Neural progenitor cell (in vitro differentiated cells): ENCODE data around the gene PRRG2. TPM values are rescaled to one million over a fixed set of nuclear protein-coding genes. Genes with fewer than 3 reads are reported as not detected.
A peak's percentile ranks its signal among the peaks of the same experiment; 100 is the strongest.

Experiments
- DNase-seq: peaks from one replicate; pipeline ENCODE4 v3.0.0-alpha.2; 2016; ENCODE audit warnings: low spot score
- H2AFZ ChIP-seq: fragments of 200-600 bp; sonication (generic); replicated peaks from 2 replicates; pipeline ENCODE4 v1.6.1; 2016; ENCODE audit warnings: antibody characterized with exemption
- H3F3A ChIP-seq: fragments of 200-600 bp; sonication (generic); 2 replicates; pipeline ENCODE4 v1.6.1; 2016; ENCODE audit warnings: antibody characterized with exemption, low read depth
- H3K27ac ChIP-seq: fragments of 200-600 bp; sonication (generic); 2 replicates; pipeline ENCODE4 v1.5.1; 2016; ENCODE audit warnings: mild to moderate bottlenecking
- H3K27me3 ChIP-seq: fragments of 200-600 bp; sonication (generic); 2 replicates; pipeline ENCODE4 v1.6.1; 2016; ENCODE audit warnings: mild to moderate bottlenecking, moderate library complexity
- H3K36me3 ChIP-seq: fragments of 200-600 bp; sonication (generic); 2 replicates; pipeline ENCODE4 v1.5.1; 2016
- H3K4me1 ChIP-seq: fragments of 200-600 bp; sonication (generic); 2 replicates; pipeline ENCODE4 v1.6.1; 2016; ENCODE audit warnings: mixed run types
- H3K4me2 ChIP-seq: fragments of 200-600 bp; sonication (generic); 2 replicates; pipeline ENCODE4 v1.6.1; 2016
- H3K4me3 ChIP-seq: fragments of 200-600 bp; sonication (generic); 2 replicates; pipeline ENCODE4 v1.5.1; 2016
- H3K79me2 ChIP-seq: fragments of 200-600 bp; sonication (generic); 2 replicates; pipeline ENCODE4 v1.6.1; 2016; ENCODE audit warnings: low read depth
- H3K9ac ChIP-seq: fragments of 200-600 bp; sonication (generic); 2 replicates; pipeline ENCODE4 v1.6.1; 2016
- H3K9me3 ChIP-seq: fragments of 200-600 bp; sonication (generic); 2 replicates; pipeline ENCODE4 v1.5.1; 2016; ENCODE audit warnings: low read depth
- H4K20me1 ChIP-seq: fragments of 200-600 bp; sonication (generic); 2 replicates; pipeline ENCODE4 v1.6.1; 2016; ENCODE audit warnings: low read depth
- H3K27ac Mint-ChIP-seq: 3 replicates; pipeline ENCODE4 v1.8.0; 2021; ENCODE audit warnings: mixed read lengths
- H3K27me3 Mint-ChIP-seq: 2 replicates; pipeline ENCODE4 v1.8.0; 2022; ENCODE audit warnings: low read depth, mild to moderate bottlenecking, inconsistent platforms, moderate library complexity, mixed read lengths; ENCODE audit not compliant: insufficient read depth
- H3K36me3 Mint-ChIP-seq: 3 replicates; pipeline ENCODE4 v1.8.0; 2021; ENCODE audit warnings: mixed read lengths
- H3K4me1 Mint-ChIP-seq: 3 replicates; pipeline ENCODE4 v1.8.0; 2021; ENCODE audit warnings: mixed read lengths
- H3K4me3 Mint-ChIP-seq: 3 replicates; pipeline ENCODE4 v1.8.0; 2021; ENCODE audit warnings: mild to moderate bottlenecking, moderate library complexity, mixed read lengths
- H3K9me3 Mint-ChIP-seq: 3 replicates; pipeline ENCODE4 v1.8.0; 2020; ENCODE audit warnings: mixed read lengths
- CTCF ChIP-seq: fragments of 200-600 bp; sonication (generic); IDR thresholded peaks from 2 replicates; pipeline ENCODE4 v1.5.1; 2017; ENCODE audit warnings: antibody characterized with exemption, mild to moderate bottlenecking
- EZH2 ChIP-seq: fragments of 200-600 bp; sonication (generic); IDR thresholded peaks from 2 replicates; pipeline ENCODE4 v1.6.1; 2017; ENCODE audit warnings: antibody characterized with exemption, mild to moderate bottlenecking, moderate library complexity
- EZH2phosphoT487 ChIP-seq: fragments of 200-600 bp; sonication (generic); IDR thresholded peaks from 2 replicates; pipeline ENCODE4 v1.6.1; 2017; ENCODE audit warnings: antibody characterized with exemption
- total RNA-seq: library from RNA; depleted of rRNA; stranded (reverse); fragments of >200 nt; gene quantifications from 2 replicates; pipeline ENCODE4 v1.2.3, GENCODE V29; 2015; ENCODE audit warnings: low replicate concordance

PRRG2 gene
- total RNA-seq, 1 donor from 2014 or later = 0.09 TPM

- peak overlapping the region; percentile 5 for H3K4me3 ChIP-seq
- H3K4me1 Mint-ChIP-seq = peaks cover 11% of the 10 kb centered on the region
- H3F3A ChIP-seq = peaks cover 14% of the 10 kb centered on the region
- no peaks in the 10 kb centered on the region for H3K9me3 Mint-ChIP-seq
- H3K27ac Mint-ChIP-seq = no peak overlapping the region
- no peaks in the 10 kb centered on the region for H3K36me3 ChIP-seq
- peak; percentile 97 for DNase-seq
- H3K9me3 ChIP-seq = no peaks in the 10 kb centered on the region
- H3K27ac ChIP-seq = no peak overlapping the region
- peaks cover 20% of the 10 kb centered on the region for H3K36me3 Mint-ChIP-seq
- no peak overlapping the region for H2AFZ ChIP-seq
- H3K79me2 ChIP-seq = no peaks in the 10 kb centered on the region
- peak overlapping the region; percentile 64 for H3K4me2 ChIP-seq
- peaks cover 8% of the 10 kb centered on the region for H3K4me1 ChIP-seq
- peak overlapping the region; percentile 21 for H3K4me3 Mint-ChIP-seq
- H3K27me3 ChIP-seq = no peaks in the 10 kb centered on the region
- peaks cover 13% of the 10 kb centered on the region for H4K20me1 ChIP-seq
- no peak for TF ChIP-seq CTCF
- no peak for TF ChIP-seq EZH2phosphoT487
- no peak for TF ChIP-seq EZH2
- H3K9ac ChIP-seq = no peak overlapping the region
- H3K27me3 Mint-ChIP-seq = peaks cover 2% of the 10 kb centered on the region
Observed at GRCh38 chr19:49555600-49556411, 25.3 kb upstream of the PRRG2 start.

GRCh38 chr19:49556412-49557398 lies 24.4 kb upstream of the PRRG2 start:
- no peaks in the 10 kb centered on the region for H3K27me3 ChIP-seq
- no peak overlapping the region for H3K27ac ChIP-seq
- TF ChIP-seq EZH2 (no peak), CTCF (no peak), EZH2phosphoT487 (no peak)
- peak; percentile 18 for DNase-seq
- Mint-ChIP-seq H3K4me3 (no peak overlapping the region), H3K27ac (no peak overlapping the region), H3K36me3 (peaks cover 17% of the 10 kb centered on the region), H3K4me1 (peaks cover 11% of the 10 kb centered on the region), H3K27me3 (peaks cover 2% of the 10 kb centered on the region), H3K9me3 (no peaks in the 10 kb centered on the region)
- peaks cover 8% of the 10 kb centered on the region for H3K4me1 ChIP-seq
- H3K4me2 ChIP-seq = peak overlapping the region; percentile 64
- H3K9ac ChIP-seq = no peak overlapping the region
- no peaks in the 10 kb centered on the region for H3K79me2 ChIP-seq
- no peaks in the 10 kb centered on the region for H3K36me3 ChIP-seq
- H4K20me1 ChIP-seq = peaks cover 13% of the 10 kb centered on the region
- no peak overlapping the region for H2AFZ ChIP-seq
- no peaks in the 10 kb centered on the region for H3K9me3 ChIP-seq
- H3F3A ChIP-seq = peaks cover 14% of the 10 kb centered on the region
- peak overlapping the region; percentile 5 for H3K4me3 ChIP-seq

- Histone ChIP-seq H3K27ac (no peak overlapping the region), H4K20me1 (peaks cover 17% of the 10 kb centered on the region), H3F3A (peaks cover 14% of the 10 kb centered on the region), H3K4me3 (no peak overlapping the region), H3K27me3 (no peaks in the 10 kb centered on the region), H3K36me3 (no peaks in the 10 kb centered on the region), H3K9ac (no peak overlapping the region), H3K4me2 (no peak overlapping the region), H3K4me1 (peaks cover 8% of the 10 kb centered on the region), H3K9me3 (no peaks in the 10 kb centered on the region), H3K79me2 (peaks cover 10% of the 10 kb centered on the region), H2AFZ (no peak overlapping the region)
- H3K27ac Mint-ChIP-seq = no peak overlapping the region
- H3K4me3 Mint-ChIP-seq = peak overlapping the region; percentile 68
- peaks cover 17% of the 10 kb centered on the region for H3K36me3 Mint-ChIP-seq
- H3K27me3 Mint-ChIP-seq = peaks cover 2% of the 10 kb centered on the region
- no peaks in the 10 kb centered on the region for H3K9me3 Mint-ChIP-seq
- no peak for DNase-seq
- no peak for TF ChIP-seq CTCF
- TF ChIP-seq EZH2 = no peak
- no peak for TF ChIP-seq EZH2phosphoT487
- peaks cover 11% of the 10 kb centered on the region for H3K4me1 Mint-ChIP-seq
Observed at GRCh38 chr19:49557641-49558325, 23.3 kb upstream of the PRRG2 start.
